Measurements from ENCODE around the gene ZFP91.

- TF ChIP-seq EZH2 (IDR thresholded peaks at IDR 0.05; ENCODE audit: borderline replicate concordance, low read depth, low read length, poor library complexity, severe bottlenecking) (no peak), CTCF (conservative IDR thresholded peaks at IDR 0.05; ENCODE audit: low read depth, low read length) (no peak)
Observed at GRCh38 chr11:58578635-58579191, at the start of gene ZFP91.
